ENCODE results near the gene NLRP6. TPM values are rescaled to one million over a fixed set of nuclear protein-coding genes. Genes with fewer than 3 reads are reported as not detected.
"Not testable (repeated sequence)": the region's sequence is repeated elsewhere in the genome, so short reads cannot be mapped to it uniquely, and the experiment has no call there.

The NLRP6 gene
- total RNA-seq, 2 donors from 2014 or later: not detected

DNA sequence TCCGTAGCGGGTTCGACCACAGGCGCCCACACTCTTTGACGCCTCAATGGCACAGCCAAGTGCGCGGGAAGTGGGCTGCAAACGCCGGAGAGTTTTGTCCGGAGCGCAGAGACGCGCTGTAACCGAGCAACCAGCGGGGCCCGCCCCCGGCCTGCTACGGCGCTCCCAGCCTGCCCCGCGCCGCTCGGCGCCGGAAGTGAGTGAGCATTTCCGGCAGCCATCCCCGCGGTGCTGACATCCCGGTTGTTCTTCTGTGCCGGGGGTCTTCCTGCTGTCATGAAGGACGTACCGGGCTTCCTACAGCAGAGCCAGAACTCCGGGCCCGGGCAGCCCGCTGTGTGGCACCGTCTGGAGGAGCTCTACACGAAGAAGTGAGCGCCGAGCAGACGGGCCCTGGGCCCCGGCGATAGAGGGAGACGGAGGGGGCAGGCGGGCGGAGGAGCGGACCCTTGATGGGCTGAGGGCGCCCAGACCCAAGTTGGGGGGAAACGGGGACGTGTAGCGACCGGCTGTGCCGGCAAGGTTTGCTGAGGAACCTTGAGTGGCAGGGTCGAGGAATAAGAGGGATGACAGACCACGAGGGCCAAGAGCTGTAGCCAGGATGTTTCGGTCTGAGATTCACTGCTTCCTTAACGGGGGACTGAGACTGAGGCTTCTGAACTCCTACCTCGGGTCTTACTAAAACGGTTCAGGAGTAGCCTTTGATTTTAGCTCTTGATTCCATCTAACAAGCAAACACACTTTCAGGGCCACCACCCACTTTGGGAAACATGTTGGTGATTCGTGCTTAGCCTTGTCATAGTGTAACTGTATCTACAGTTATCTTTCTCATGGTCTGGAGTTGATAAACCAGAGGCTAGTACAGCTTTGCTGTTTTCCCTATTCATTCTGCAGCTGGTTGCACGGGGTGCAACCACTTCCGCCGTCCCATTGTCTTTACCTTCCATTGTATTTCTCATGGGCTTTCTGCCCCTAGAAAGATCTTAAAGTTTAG, 41.1 kb upstream of the NLRP6 start, which contains the start of gene PSMD13:
Gene PSMD13 (plus strand): TSS at position 203 of the 994 bp plus-strand sequence. CDS start 74 bp downstream, at position 277.
- 1% methylated on average over 30 to 62 of the region's 62 CpGs for WGBS, 2 experiments (ENCODE audit: insufficient coverage in 1 of 2, insufficient read length in 1 of 2)

GRCh38 chr11:238346-238745, 39.9 kb upstream of the NLRP6 start:
- H3K27ac Mint-ChIP-seq; H3K27ac ChIP-seq (ENCODE audit: low read depth, low read length); H3K4me1 ChIP-seq (ENCODE audit: control insufficient read depth, insufficient read depth, low read length); H3K9ac ChIP-seq (ENCODE audit: extremely low read depth, low read length, poor library complexity, severe bottlenecking); H3K27me3 Mint-ChIP-seq (ENCODE audit: insufficient read depth); H3K4me1 Mint-ChIP-seq; H3K9me3 Mint-ChIP-seq; H3K27me3 ChIP-seq (ENCODE audit: control insufficient read depth, insufficient read depth, low read length, poor library complexity, severe bottlenecking); H3K9me3 ChIP-seq (ENCODE audit: control insufficient read depth, low read length): not testable (repeated sequence)
- H3K4me3 Mint-ChIP-seq: peak overlapping the region; percentile 94
- peaks cover 42% of the 10 kb centered on the region for H3K36me3 Mint-ChIP-seq (ENCODE audit: low read depth)
- WGBS, 2 experiments (ENCODE audit: insufficient coverage in 1 of 2, insufficient read length in 1 of 2): 92 to 94% methylated on average over 7 of the region's 7 CpGs
- peaks cover 39% of the 10 kb centered on the region for H3K36me3 ChIP-seq (ENCODE audit: control insufficient read depth, insufficient read depth, low read length)
- peak; percentile 19 for DNase-seq
- H3K4me3 ChIP-seq (ENCODE audit: low read length): peak overlapping the region; percentile 98

More for the DNA sequence above, 41.1 kb upstream of the NLRP6 start, which contains the start of gene PSMD13:
- Histone ChIP-seq H3K36me3 (ENCODE audit: control insufficient read depth, insufficient read depth, low read length) (peaks cover 28% of the 10 kb centered on the region), H3K27ac (ENCODE audit: low read depth, low read length) (peak within 1 kb of the TSS; percentile 92), H3K4me3 (ENCODE audit: low read length) (peak within 1 kb of the TSS; percentile 98), H3K9ac (ENCODE audit: extremely low read depth, low read length, poor library complexity, severe bottlenecking) (peak within 1 kb of the TSS; percentile 88), H3K4me1 (ENCODE audit: control insufficient read depth, insufficient read depth, low read length) (peaks cover 3% of the 10 kb centered on the region), H3K9me3 (ENCODE audit: control insufficient read depth, low read length) (no peaks in the 10 kb centered on the region), H3K27me3 (ENCODE audit: control insufficient read depth, insufficient read depth, low read length, poor library complexity, severe bottlenecking) (no peaks in the 10 kb centered on the region)
- no peak for TF ChIP-seq CTCF (conservative IDR thresholded peaks at IDR 0.05)
- Mint-ChIP-seq H3K36me3 (ENCODE audit: low read depth) (peaks cover 34% of the 10 kb centered on the region), H3K27ac (peak within 1 kb of the TSS; percentile 96), H3K4me3 (peak within 1 kb of the TSS; percentile 94), H3K27me3 (ENCODE audit: insufficient read depth) (peaks cover 2% of the 10 kb centered on the region), H3K9me3 (no peaks in the 10 kb centered on the region), H3K4me1 (peaks cover 4% of the 10 kb centered on the region)
- DNase-seq: peak; percentile 92

GRCh38 chr11:240315-240714, 37.9 kb upstream of the NLRP6 start:
- H3K36me3 Mint-ChIP-seq (ENCODE audit: low read depth): peaks cover 57% of the 10 kb centered on the region
- peaks cover 3% of the 10 kb centered on the region for H3K4me1 ChIP-seq (ENCODE audit: control insufficient read depth, insufficient read depth, low read length)
- H3K4me3 ChIP-seq (ENCODE audit: low read length): no peak overlapping the region
- no peak overlapping the region for H3K27ac ChIP-seq (ENCODE audit: low read depth, low read length)
- H3K27ac Mint-ChIP-seq: no peak overlapping the region
- peaks cover 4% of the 10 kb centered on the region for H3K4me1 Mint-ChIP-seq
- H3K9me3 ChIP-seq (ENCODE audit: control insufficient read depth, low read length): no peaks in the 10 kb centered on the region
- no peak for TF ChIP-seq CTCF (conservative IDR thresholded peaks at IDR 0.05)
- no peak overlapping the region for H3K4me3 Mint-ChIP-seq
- no peaks in the 10 kb centered on the region for H3K9me3 Mint-ChIP-seq
- H3K27me3 ChIP-seq (ENCODE audit: control insufficient read depth, insufficient read depth, low read length, poor library complexity, severe bottlenecking): no peaks in the 10 kb centered on the region
- DNase-seq: no peak
- H3K36me3 ChIP-seq (ENCODE audit: control insufficient read depth, insufficient read depth, low read length): peaks cover 57% of the 10 kb centered on the region
- H3K27me3 Mint-ChIP-seq (ENCODE audit: insufficient read depth): no peaks in the 10 kb centered on the region
- H3K9ac ChIP-seq (ENCODE audit: extremely low read depth, low read length, poor library complexity, severe bottlenecking): no peak overlapping the region
- 100% methylated on average over 1 of the region's 1 CpG; no CpG with 5 or more reads in 1 of the 2 experiments for WGBS, 2 experiments (ENCODE audit: insufficient coverage in 1 of 2, insufficient read length in 1 of 2)
